ENCODE measurements around the gene FAM184B.

FAM184B gene

DNA sequence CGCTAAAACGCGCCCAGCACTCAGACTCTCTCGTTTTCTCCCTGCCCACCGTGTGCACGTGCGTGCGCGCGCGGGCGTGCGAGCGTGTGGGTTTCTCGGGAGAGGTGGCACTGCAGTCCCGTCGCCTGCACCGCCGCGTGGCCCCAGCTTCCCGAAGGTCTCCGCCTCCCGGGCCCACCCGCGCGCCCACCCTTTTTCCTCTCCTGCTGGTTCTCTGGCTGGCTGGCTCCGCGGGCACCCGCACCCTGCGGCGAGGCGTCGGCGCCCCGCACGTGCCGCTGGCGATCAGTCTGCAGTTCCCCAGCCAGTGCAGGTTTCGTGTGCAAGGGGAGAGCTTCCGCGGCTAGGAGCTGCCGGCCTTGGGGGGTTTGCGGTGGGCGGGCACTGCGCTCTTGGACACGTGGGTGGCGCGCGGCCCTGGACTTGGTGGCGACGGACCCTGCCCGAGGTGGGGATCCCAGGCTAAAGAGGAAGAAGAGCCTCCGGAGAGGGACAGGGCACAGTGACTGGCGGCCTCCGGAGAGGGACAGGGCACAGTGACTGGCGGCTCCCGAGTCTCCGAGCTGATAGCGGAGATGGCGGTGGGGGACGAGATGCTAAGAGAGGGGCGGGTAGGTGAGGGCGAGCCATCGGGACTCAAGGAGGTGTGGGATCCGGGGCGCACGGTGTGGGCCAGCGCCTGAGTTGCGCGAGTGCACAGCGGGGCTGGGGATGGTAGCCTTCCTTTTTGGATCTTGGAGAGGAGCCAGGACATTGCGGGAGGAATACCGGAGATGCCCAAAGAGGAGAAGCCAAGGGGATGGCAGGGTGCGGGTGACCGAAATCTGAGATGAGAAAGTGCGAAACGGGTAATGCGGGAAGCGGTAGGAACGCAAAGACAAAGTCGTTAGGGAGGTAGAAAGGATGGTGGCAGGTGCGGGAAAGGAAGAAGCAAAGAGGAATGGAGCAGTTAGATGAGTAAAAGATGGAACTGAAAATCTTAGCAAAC lies at the start of gene FAM184B:
Gene FAM184B, minus strand, starts transcription at position 322 of the 988 bp plus-strand sequence. CDS start 322 bp downstream, outside the sequence.
- Mint-ChIP-seq H3K4me3 (peak within 1 kb of the TSS; percentile 14), H3K27ac (no peak within 1 kb of the TSS), H3K27me3 (ENCODE audit: low read depth) (peaks cover 55% of the 10 kb centered on the region), H3K4me1 (ENCODE audit: low read depth) (peaks cover 6% of the 10 kb centered on the region), H3K36me3 (ENCODE audit: low read depth) (no peaks in the 10 kb centered on the region), H3K9me3 (no peaks in the 10 kb centered on the region)

- Mint-ChIP-seq H3K27ac (peak overlapping the region; percentile 81), H3K27me3 (ENCODE audit: low read depth) (no peaks in the 10 kb centered on the region), H3K4me3 (peak overlapping the region; percentile 50), H3K9me3 (peaks cover 4% of the 10 kb centered on the region), H3K4me1 (ENCODE audit: low read depth) (peaks cover 35% of the 10 kb centered on the region), H3K36me3 (ENCODE audit: low read depth) (peaks cover 41% of the 10 kb centered on the region)
Observed at GRCh38 chr4:17823871-17824669, 42.6 kb upstream of the FAM184B start.

DNA sequence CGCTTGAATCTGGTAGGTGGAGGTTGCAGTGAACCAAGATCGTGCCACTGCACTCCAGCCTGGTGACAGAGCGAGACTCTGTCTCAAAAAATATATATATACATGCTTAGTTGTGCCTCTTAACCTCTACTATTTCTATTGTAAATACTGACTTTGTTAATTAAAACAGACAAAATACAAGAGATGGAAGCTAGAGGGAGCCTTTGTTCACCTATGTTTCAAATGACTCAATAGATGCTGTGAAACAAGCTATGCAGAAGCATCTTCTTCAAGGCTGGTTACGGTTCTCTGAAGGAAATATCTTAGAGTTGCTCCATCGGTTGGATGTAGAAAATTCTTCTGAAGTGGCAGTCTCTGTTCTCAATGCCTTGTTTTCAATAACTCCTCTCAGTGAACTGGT lies 35.6 kb upstream of the FAM184B start:
- peaks cover 24% of the 10 kb centered on the region for H3K36me3 Mint-ChIP-seq (ENCODE audit: low read depth)
- H3K27ac Mint-ChIP-seq: peak overlapping the region; percentile 37
- H3K9me3 Mint-ChIP-seq: no peaks in the 10 kb centered on the region
- H3K4me3 Mint-ChIP-seq: peak overlapping the region; percentile 29
- H3K27me3 Mint-ChIP-seq (ENCODE audit: low read depth): no peaks in the 10 kb centered on the region
- peaks cover 46% of the 10 kb centered on the region for H3K4me1 Mint-ChIP-seq (ENCODE audit: low read depth)

DNA sequence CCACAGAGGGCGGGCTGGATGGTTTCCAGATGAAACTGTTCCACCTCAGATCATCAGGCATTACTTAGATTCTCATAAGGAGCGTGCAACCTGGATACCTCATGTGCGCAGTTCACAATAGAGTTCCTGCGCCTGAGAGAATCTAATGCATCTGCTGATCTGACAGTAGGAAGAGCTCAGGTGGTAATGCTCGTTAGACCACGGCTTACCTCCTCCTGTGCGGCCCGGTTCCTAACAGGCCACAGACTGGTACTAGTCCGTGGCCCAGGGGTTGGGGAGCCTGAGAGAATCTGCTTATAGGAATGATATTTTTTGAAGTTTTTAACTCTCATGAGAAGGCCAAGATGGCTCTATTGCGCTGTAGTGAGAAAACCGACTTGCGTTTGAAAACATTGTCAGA lies 34.7 kb upstream of the FAM184B start:
- H3K27ac Mint-ChIP-seq: peak overlapping the region; percentile 14
- no peaks in the 10 kb centered on the region for H3K27me3 Mint-ChIP-seq (ENCODE audit: low read depth)
- no peaks in the 10 kb centered on the region for H3K9me3 Mint-ChIP-seq
- H3K4me3 Mint-ChIP-seq: no peak overlapping the region
- peaks cover 46% of the 10 kb centered on the region for H3K4me1 Mint-ChIP-seq (ENCODE audit: low read depth)
- H3K36me3 Mint-ChIP-seq (ENCODE audit: low read depth): peaks cover 25% of the 10 kb centered on the region

GRCh38 chr4:17814140-17814539 lies 32.7 kb upstream of the FAM184B start:
- no peak overlapping the region for H3K4me3 Mint-ChIP-seq
- peak overlapping the region; percentile 77 for H3K27ac Mint-ChIP-seq
- H3K27me3 Mint-ChIP-seq (ENCODE audit: low read depth): no peaks in the 10 kb centered on the region
- H3K9me3 Mint-ChIP-seq: no peaks in the 10 kb centered on the region
- peaks cover 25% of the 10 kb centered on the region for H3K36me3 Mint-ChIP-seq (ENCODE audit: low read depth)
- H3K4me1 Mint-ChIP-seq (ENCODE audit: low read depth): peaks cover 47% of the 10 kb centered on the region

DNA sequence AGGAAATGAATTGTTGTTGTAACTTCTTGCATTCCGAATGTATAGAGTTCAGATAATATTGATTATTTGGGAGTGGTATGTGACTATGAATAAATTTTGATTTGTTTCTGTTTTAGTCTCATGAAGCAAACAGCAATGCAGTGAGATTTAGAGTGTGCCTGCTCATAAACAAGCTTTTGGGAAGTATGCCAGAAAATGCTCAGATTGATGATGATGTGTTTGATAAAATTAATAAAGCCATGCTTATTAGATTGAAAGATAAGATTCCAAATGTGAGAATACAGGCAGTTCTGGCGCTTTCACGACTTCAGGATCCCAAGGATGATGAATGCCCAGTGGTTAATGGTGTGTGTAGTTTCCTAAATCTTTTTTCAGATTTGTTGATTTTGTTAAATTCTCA lies 31.4 kb upstream of the FAM184B start:
- Mint-ChIP-seq H3K4me3 (peak overlapping the region; percentile 97), H3K27ac (peak overlapping the region; percentile 46), H3K27me3 (ENCODE audit: low read depth) (no peaks in the 10 kb centered on the region), H3K4me1 (ENCODE audit: low read depth) (peaks cover 50% of the 10 kb centered on the region), H3K9me3 (no peaks in the 10 kb centered on the region), H3K36me3 (ENCODE audit: low read depth) (peaks cover 24% of the 10 kb centered on the region)

GRCh38 chr4:17812125-17812524 lies 30.7 kb upstream of the FAM184B start:
- H3K4me3 Mint-ChIP-seq: peak overlapping the region; percentile 97
- peaks cover 50% of the 10 kb centered on the region for H3K4me1 Mint-ChIP-seq (ENCODE audit: low read depth)
- peaks cover 26% of the 10 kb centered on the region for H3K36me3 Mint-ChIP-seq (ENCODE audit: low read depth)
- no peaks in the 10 kb centered on the region for H3K9me3 Mint-ChIP-seq
- H3K27me3 Mint-ChIP-seq (ENCODE audit: low read depth): no peaks in the 10 kb centered on the region
- H3K27ac Mint-ChIP-seq: peak overlapping the region; percentile 94

DNA sequence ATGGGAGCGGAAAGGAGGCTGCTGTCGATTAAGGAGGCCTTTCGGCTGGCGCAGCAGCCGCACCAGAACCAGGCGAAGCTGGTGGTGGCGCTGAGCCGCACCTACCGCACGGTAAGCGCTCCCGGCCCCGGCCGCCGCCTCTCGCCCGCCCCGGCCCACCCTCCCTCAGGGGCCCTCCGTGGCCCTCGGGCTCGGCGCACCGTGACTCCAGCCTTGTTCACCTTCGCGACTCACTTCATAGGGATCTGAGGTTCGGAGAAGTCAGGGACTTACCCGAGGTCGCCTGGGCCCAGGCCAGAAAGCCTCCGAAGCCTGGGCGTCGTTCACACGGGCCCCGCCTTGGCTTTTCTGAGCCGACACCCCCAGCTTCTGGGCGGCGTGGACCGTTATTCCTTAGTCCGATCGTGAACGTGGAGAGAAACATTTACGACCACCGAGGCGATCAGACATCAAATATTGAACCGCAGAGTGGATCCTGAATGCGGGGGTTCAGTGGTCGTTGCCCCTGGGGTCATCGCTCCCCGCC lies 29.7 kb upstream of the FAM184B start:
- Mint-ChIP-seq H3K4me1 (ENCODE audit: low read depth) (peaks cover 52% of the 10 kb centered on the region), H3K27ac (peak overlapping the region; percentile 99), H3K4me3 (peak overlapping the region; percentile 97), H3K27me3 (ENCODE audit: low read depth) (no peaks in the 10 kb centered on the region), H3K36me3 (ENCODE audit: low read depth) (peaks cover 23% of the 10 kb centered on the region), H3K9me3 (no peaks in the 10 kb centered on the region)

GRCh38 chr4:17810260-17811077 lies 29.0 kb upstream of the FAM184B start, which contains the start of the genes DCAF16 and NCAPG:
DCAF16 (minus strand) TSS chr4:17810757; CDS start chr4:17804141, 6,616 bp downstream.
NCAPG (plus strand) TSS chr4:17810979; CDS start chr4:17811078, 99 bp downstream.
- peak within 1 kb of the TSS; percentile 99 for H3K27ac Mint-ChIP-seq
- no peaks in the 10 kb centered on the region for H3K27me3 Mint-ChIP-seq (ENCODE audit: low read depth)
- peak within 1 kb of the TSS; percentile 97 for H3K4me3 Mint-ChIP-seq
- H3K36me3 Mint-ChIP-seq (ENCODE audit: low read depth): peaks cover 22% of the 10 kb centered on the region
- no peaks in the 10 kb centered on the region for H3K9me3 Mint-ChIP-seq
- peaks cover 52% of the 10 kb centered on the region for H3K4me1 Mint-ChIP-seq (ENCODE audit: low read depth)

GRCh38 chr4:17809667-17810066 lies 28.2 kb upstream of the FAM184B start:
- Mint-ChIP-seq H3K36me3 (ENCODE audit: low read depth) (peaks cover 23% of the 10 kb centered on the region), H3K4me3 (peak overlapping the region; percentile 97), H3K9me3 (no peaks in the 10 kb centered on the region), H3K4me1 (ENCODE audit: low read depth) (peaks cover 51% of the 10 kb centered on the region), H3K27ac (peak overlapping the region; percentile 99), H3K27me3 (ENCODE audit: low read depth) (no peaks in the 10 kb centered on the region)

GRCh38 chr4:17807446-17807845 lies 26.0 kb upstream of the FAM184B start:
- no peaks in the 10 kb centered on the region for H3K9me3 Mint-ChIP-seq
- H3K27me3 Mint-ChIP-seq (ENCODE audit: low read depth): no peaks in the 10 kb centered on the region
- H3K36me3 Mint-ChIP-seq (ENCODE audit: low read depth): peaks cover 36% of the 10 kb centered on the region
- H3K4me3 Mint-ChIP-seq: peak overlapping the region; percentile 97
- no peak overlapping the region for H3K27ac Mint-ChIP-seq
- H3K4me1 Mint-ChIP-seq (ENCODE audit: low read depth): peaks cover 43% of the 10 kb centered on the region

- Mint-ChIP-seq H3K27me3 (ENCODE audit: low read depth) (no peaks in the 10 kb centered on the region), H3K36me3 (ENCODE audit: low read depth) (peaks cover 34% of the 10 kb centered on the region), H3K4me1 (ENCODE audit: low read depth) (peaks cover 45% of the 10 kb centered on the region), H3K9me3 (no peaks in the 10 kb centered on the region), H3K4me3 (no peak overlapping the region), H3K27ac (peak overlapping the region; percentile 39)
Observed at GRCh38 chr4:17805580-17806155, 24.2 kb upstream of the FAM184B start.

DNA sequence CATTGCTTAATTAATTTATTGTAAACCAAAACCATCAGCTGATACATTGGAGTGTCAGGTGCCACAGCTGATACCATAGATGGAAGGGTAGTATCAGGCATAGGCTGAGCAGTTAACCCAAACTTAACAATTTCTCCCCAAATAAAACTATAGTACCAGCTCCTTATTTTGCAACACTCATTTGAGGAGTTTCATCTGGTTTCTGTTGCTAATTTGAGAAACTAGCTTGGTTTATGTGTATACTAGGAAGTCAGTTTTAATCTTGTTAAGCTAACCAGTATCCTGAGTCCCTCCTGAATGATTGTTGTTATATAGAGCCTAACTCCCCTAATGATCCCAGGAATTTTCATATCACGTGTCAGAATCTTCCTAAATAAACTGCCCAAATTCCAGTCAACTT lies 16.4 kb upstream of the FAM184B start:
- Mint-ChIP-seq H3K9me3 (no peaks in the 10 kb centered on the region), H3K36me3 (ENCODE audit: low read depth) (peaks cover 30% of the 10 kb centered on the region), H3K4me1 (ENCODE audit: low read depth) (peaks cover 13% of the 10 kb centered on the region), H3K27ac (no peak overlapping the region), H3K27me3 (ENCODE audit: low read depth) (no peaks in the 10 kb centered on the region), H3K4me3 (no peak overlapping the region)
